ENCODE data around the gene KLF16. TPM values are rescaled to one million over a fixed set of nuclear protein-coding genes. Genes with fewer than 3 reads are reported as not detected.

Gene KLF16
- total and polyA plus RNA-seq, 2 experiments from 2014 or later = 4.6 to 11.0 TPM

DNA sequence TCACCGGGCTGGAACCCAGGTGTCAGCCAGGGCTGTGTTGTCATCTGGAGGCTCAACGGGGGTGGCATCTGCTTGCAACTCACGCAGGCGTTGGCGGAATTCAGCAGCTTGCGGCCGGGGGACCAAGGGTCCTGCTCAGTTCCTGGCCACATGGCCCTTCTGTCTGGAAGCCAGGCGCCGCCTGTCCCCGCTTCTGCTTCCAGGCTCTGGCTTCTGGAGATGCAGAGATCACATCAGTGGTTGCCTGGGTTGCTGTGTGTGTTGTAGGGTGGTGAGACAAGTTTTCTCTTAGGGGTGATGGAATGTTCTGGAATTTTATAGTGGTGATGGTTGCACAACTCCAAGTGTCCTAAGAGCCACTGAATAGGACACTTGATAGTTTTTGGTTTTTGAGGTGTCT is 46.8 kb upstream of the KLF16 start:
- no peaks in the 10 kb centered on the region for H3K36me3 ChIP-seq (ENCODE audit: low read depth)
- H3K9me3 ChIP-seq (ENCODE audit: low read depth) = no peaks in the 10 kb centered on the region
- H3K4me1 ChIP-seq (ENCODE audit: insufficient read depth) = peaks cover 6% of the 10 kb centered on the region; the same call in 1 of the 2 replicates
- H3F3A ChIP-seq (ENCODE audit: insufficient read depth) = no peaks in the 10 kb centered on the region
- TF ChIP-seq EZH2phosphoT487 (IDR thresholded peaks at IDR 0.05; ENCODE audit: insufficient read depth, low read depth) (no peak), EZH2 (IDR thresholded peaks at IDR 0.05; ENCODE audit: insufficient read depth, poor library complexity, severe bottlenecking) (no peak)
- H3K9ac ChIP-seq = peak overlapping the region; percentile 33; the same call in 1 of the 2 replicates
- H4K20me1 ChIP-seq (ENCODE audit: insufficient read depth) = no peaks in the 10 kb centered on the region
- H3K4me2 ChIP-seq (ENCODE audit: unreplicated experiment) = no peak overlapping the region
- peaks cover 84% of the 10 kb centered on the region for H3K79me2 ChIP-seq (ENCODE audit: insufficient read depth)
- no peak overlapping the region for H3K4me3 ChIP-seq
- H3K27ac ChIP-seq = peak overlapping the region; percentile 54
- no peaks in the 10 kb centered on the region for H3K27me3 ChIP-seq (replicated peaks; ENCODE audit: insufficient read depth)
- WGBS, 2 experiments (ENCODE audit: low coverage in 1 of 2, low lambda C conversion rate in 2 of 2, missing lambda C conversion rate in 2 of 2) = 47 to 53% methylated on average over 10 of the region's 10 CpGs
- peak; percentile 68 for DNase-seq
- H2AFZ ChIP-seq = no peak overlapping the region
- H3K9me2 ChIP-seq (ENCODE audit: insufficient read depth) = no peaks in the 10 kb centered on the region
- in situ Hi-C loops (cut with MboI) = no loop called here

DNA sequence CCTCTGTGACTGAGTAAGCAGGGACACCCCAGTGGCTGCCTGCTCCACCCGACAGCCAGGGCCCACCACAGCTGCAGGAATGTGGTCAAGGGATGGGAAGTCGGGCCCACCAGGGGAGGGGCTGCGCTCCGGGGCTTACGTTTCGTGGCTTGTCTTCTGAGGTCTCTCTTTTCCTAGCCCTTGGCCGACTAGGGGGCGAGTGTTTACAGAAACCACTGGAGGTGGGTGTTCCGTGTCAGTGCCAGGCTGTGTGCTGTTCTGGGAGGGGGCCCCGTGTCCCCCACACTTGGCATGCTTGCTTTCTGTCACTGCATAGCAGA is 46.3 kb upstream of the KLF16 start:
- Histone ChIP-seq H3K9me3 (ENCODE audit: low read depth) (no peaks in the 10 kb centered on the region), H3K27me3 (replicated peaks; ENCODE audit: insufficient read depth) (no peaks in the 10 kb centered on the region), H3K4me3 (no peak overlapping the region), H3K27ac (peak overlapping the region; percentile 54), H3F3A (ENCODE audit: insufficient read depth) (no peaks in the 10 kb centered on the region), H4K20me1 (ENCODE audit: insufficient read depth) (no peaks in the 10 kb centered on the region), H3K36me3 (ENCODE audit: low read depth) (no peaks in the 10 kb centered on the region), H3K9me2 (ENCODE audit: insufficient read depth) (no peaks in the 10 kb centered on the region), H3K4me2 (ENCODE audit: unreplicated experiment) (no peak overlapping the region), H3K4me1 (ENCODE audit: insufficient read depth) (peaks cover 6% of the 10 kb centered on the region; the same call in 1 of the 2 replicates), H3K9ac (peak overlapping the region; percentile 33; the same call in 1 of the 2 replicates), H3K79me2 (ENCODE audit: insufficient read depth) (peaks cover 84% of the 10 kb centered on the region), H2AFZ (no peak overlapping the region)
- no peak for DNase-seq
- TF ChIP-seq EZH2 (IDR thresholded peaks at IDR 0.05; ENCODE audit: insufficient read depth, poor library complexity, severe bottlenecking) (no peak), EZH2phosphoT487 (IDR thresholded peaks at IDR 0.05; ENCODE audit: insufficient read depth, low read depth) (no peak)
- WGBS, 2 experiments (ENCODE audit: low coverage in 1 of 2, low lambda C conversion rate in 2 of 2, missing lambda C conversion rate in 2 of 2) = 48 to 51% methylated on average over 10 of the region's 10 CpGs
- in situ Hi-C loops (cut with MboI) = no loop called here

DNA sequence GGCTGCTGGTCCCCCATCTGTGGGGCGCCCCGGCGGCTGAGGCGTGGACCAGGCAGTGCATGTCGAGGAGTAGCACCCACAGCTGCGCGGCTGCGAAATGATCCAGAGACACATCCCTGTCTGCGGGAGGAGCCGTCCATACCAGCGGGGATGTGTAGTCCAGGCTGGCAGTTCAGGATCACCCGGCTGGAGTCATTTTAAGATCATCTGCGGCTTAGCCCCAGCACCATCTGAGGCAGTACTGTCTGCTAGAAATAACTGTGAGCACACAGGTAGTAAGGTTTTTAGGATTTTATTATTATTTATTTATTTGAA is 44.9 kb upstream of the KLF16 start:
- Histone ChIP-seq H3K79me2 (ENCODE audit: insufficient read depth) (peaks cover 72% of the 10 kb centered on the region), H3K4me3 (no peak overlapping the region), H3F3A (ENCODE audit: insufficient read depth) (0 out of 2 replicates have a peak, but pooled peaks cover 7% of the 10 kb centered on the region), H3K27ac (no peak overlapping the region), H3K36me3 (ENCODE audit: low read depth) (no peaks in the 10 kb centered on the region), H3K27me3 (replicated peaks; ENCODE audit: insufficient read depth) (no peaks in the 10 kb centered on the region), H3K4me2 (ENCODE audit: unreplicated experiment) (no peak overlapping the region), H4K20me1 (ENCODE audit: insufficient read depth) (no peaks in the 10 kb centered on the region), H3K9ac (no peak overlapping the region), H3K9me3 (ENCODE audit: low read depth) (no peaks in the 10 kb centered on the region), H2AFZ (no peak overlapping the region), H3K9me2 (ENCODE audit: insufficient read depth) (no peaks in the 10 kb centered on the region), H3K4me1 (ENCODE audit: insufficient read depth) (peaks cover 6% of the 10 kb centered on the region; the same call in 1 of the 2 replicates)
- TF ChIP-seq EZH2 (IDR thresholded peaks at IDR 0.05; ENCODE audit: insufficient read depth, poor library complexity, severe bottlenecking) = no peak
- TF ChIP-seq EZH2phosphoT487 (IDR thresholded peaks at IDR 0.05; ENCODE audit: insufficient read depth, low read depth) = no peak
- DNase-seq = no peak
- in situ Hi-C loops (cut with MboI) = no loop called here
- 85 to 90% methylated on average over 13 of the region's 13 CpGs for WGBS, 2 experiments (ENCODE audit: low coverage in 1 of 2, low lambda C conversion rate in 2 of 2, missing lambda C conversion rate in 2 of 2)

DNA sequence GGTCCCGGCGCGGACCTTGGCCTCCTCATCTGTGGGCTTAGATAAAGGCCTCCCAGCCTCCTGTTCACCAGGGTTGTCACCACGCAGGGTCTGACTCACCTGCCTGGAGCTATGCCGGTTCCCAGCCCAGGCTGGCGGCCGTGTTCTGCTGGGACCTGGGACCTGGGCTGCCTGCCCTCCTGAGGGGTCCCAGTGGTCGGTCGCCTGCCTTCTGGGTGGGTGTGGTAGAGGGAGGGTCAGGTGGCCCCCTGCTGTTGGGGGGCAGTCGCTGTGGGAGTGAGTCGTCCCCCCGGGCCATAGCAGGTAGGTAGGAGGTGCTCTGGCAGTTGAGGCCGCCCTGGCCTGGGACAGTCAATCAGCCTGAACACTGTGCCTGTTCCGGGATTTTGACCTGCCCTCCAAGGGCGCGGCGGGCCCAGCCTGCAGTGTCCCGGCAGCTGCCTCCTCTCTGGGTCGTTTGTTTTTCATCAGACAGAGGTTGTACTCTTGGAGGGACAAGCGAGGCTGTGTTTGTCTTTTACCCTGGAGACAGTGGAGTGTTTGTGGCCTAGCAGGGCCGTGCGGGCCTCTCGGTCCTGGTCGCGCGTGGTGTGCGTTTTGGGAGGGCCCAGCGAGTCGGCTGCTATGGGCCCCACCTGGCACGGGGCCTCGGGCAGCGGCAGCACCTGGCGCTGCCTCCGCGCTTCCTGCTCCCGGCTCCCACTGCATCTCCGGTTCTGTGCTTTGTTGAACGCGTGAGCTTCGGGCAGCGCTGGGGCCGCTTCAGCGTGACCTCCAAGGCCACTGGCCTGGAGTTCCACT is 44.4 kb upstream of the KLF16 start:
- no peak overlapping the region for H3K4me2 ChIP-seq (ENCODE audit: unreplicated experiment)
- peaks cover 66% of the 10 kb centered on the region for H3K79me2 ChIP-seq (ENCODE audit: insufficient read depth)
- H3K4me1 ChIP-seq (ENCODE audit: insufficient read depth) = peaks cover 6% of the 10 kb centered on the region; the same call in 1 of the 2 replicates
- H3K4me3 ChIP-seq = no peak overlapping the region
- no peak overlapping the region for H2AFZ ChIP-seq
- no peaks in the 10 kb centered on the region for H3K9me2 ChIP-seq (ENCODE audit: insufficient read depth)
- H3F3A ChIP-seq (ENCODE audit: insufficient read depth) = 0 out of 2 replicates have a peak, but pooled peaks cover 10% of the 10 kb centered on the region
- H4K20me1 ChIP-seq (ENCODE audit: insufficient read depth) = no peaks in the 10 kb centered on the region
- no peak overlapping the region for H3K9ac ChIP-seq
- no peaks in the 10 kb centered on the region for H3K36me3 ChIP-seq (ENCODE audit: low read depth)
- WGBS, 2 experiments (ENCODE audit: low coverage in 1 of 2, low lambda C conversion rate in 2 of 2, missing lambda C conversion rate in 2 of 2) = 91 to 92% methylated on average over 40 to 43 of the region's 43 CpGs
- H3K27ac ChIP-seq = no peak overlapping the region
- no peaks in the 10 kb centered on the region for H3K27me3 ChIP-seq (replicated peaks; ENCODE audit: insufficient read depth)
- in situ Hi-C loops (cut with MboI) = no loop called here
- TF ChIP-seq EZH2phosphoT487 (IDR thresholded peaks at IDR 0.05; ENCODE audit: insufficient read depth, low read depth) = no peak
- TF ChIP-seq EZH2 (IDR thresholded peaks at IDR 0.05; ENCODE audit: insufficient read depth, poor library complexity, severe bottlenecking) = no peak
- DNase-seq = peak; percentile 32
- no peaks in the 10 kb centered on the region for H3K9me3 ChIP-seq (ENCODE audit: low read depth)

Data from GM23248 (cell line).